K562 (cell line): ENCODE measurements around the gene ENDOU. TPM values are rescaled to one million over a fixed set of nuclear protein-coding genes. Genes with fewer than 3 reads are reported as not detected.

Experiments used
- ATAC-seq: fragments of 200-7000 bp; cut with Tn5 transposase; 3 replicates; pipeline ENCODE4 v1.9.1; 2020; ENCODE audit warnings: moderate library complexity
- BruUV-seq: library from RNA; stranded (reverse); fragments of 400-500 nt; replicated peaks from 2 replicates; lab custom pipeline; 2021; lab: Mats Ljungman, UMichigan
- CTCF ChIA-PET: fragments of 300-600 bp; formaldehyde crosslinking; extraction: SDS; loops from one replicate; lab custom pipeline; 2021; ENCODE audit warnings: low intra/inter-chr PET ratio; lab: Yijun Ruan, JAX
- POLR2A ChIA-PET: fragments of 300-600, 350-650 bp; sonication (Branson Sonifier 250); formaldehyde crosslinking; extraction: SDS; loops from one replicate; lab custom pipeline; 2021; ENCODE audit warnings: antibody characterized with exemption, inconsistent platforms; lab: Yijun Ruan, JAX
- DNase-seq, 4 experiments: peaks; one replicate each; pipeline versions ENCODE4 v3.0.0 to v3.0.0-alpha.2; 2011 to 2018; ENCODE audit warnings: low spot score in 3 of 4, mixed read lengths in 3 of 4; ENCODE audit errors: extremely low read depth in 1 of 4
- FAIRE-seq: peaks from 2 replicates; lab custom pipeline; 2011; peaks lifted over from hg19 to GRCh38; lab: Jason Lieb, UNC
- H2AFZ ChIP-seq: 2 replicates; pipeline ENCODE4 v1.6.0; 2011; ENCODE audit warnings: low read depth, low read length, control low read depth, inconsistent platforms
- H3K27ac ChIP-seq: fragments of 200-600 bp; 3 replicates; pipeline ENCODE4 v1.8.0; 2011; ENCODE audit warnings: low read depth, mild to moderate bottlenecking, control low read depth, inconsistent platforms, low read length, moderate library complexity, mixed read lengths; ENCODE audit errors: extremely low read depth
- H3K27me3 ChIP-seq, 2 experiments: fragments of 300-600 bp in 1 of 2; 2 replicates in 1 of 2; 3 replicates in 1 of 2; pipeline versions ENCODE4 v1.6.0 to v1.8.0; 2011; ENCODE audit warnings: inconsistent platforms in 2 of 2, low read length in 2 of 2, mild to moderate bottlenecking in 1 of 2, mixed read lengths in 1 of 2, moderate library complexity in 1 of 2; ENCODE audit not compliant: control insufficient read depth in 2 of 2, insufficient read depth in 2 of 2
- H3K36me3 ChIP-seq: fragments of 300-600 bp; 3 replicates; pipeline ENCODE4 v1.8.0; 2011; ENCODE audit warnings: mild to moderate bottlenecking, low read length, inconsistent platforms; ENCODE audit not compliant: control insufficient read depth, insufficient read depth
- H3K4me1 ChIP-seq, 2 experiments: fragments of 200-600 bp in 1 of 2; replicated peaks in 1 of 2; 2 replicates in 1 of 2; 3 replicates in 1 of 2; pipeline versions ENCODE4 v1.5.1 to v1.8.0; 2011; ENCODE audit warnings: inconsistent platforms in 2 of 2, low read length in 2 of 2, mild to moderate bottlenecking in 1 of 2, mixed read lengths in 1 of 2, moderate library complexity in 1 of 2; ENCODE audit not compliant: control insufficient read depth in 2 of 2, insufficient read depth in 2 of 2
- H3K4me2 ChIP-seq: 2 replicates; pipeline ENCODE4 v1.6.1; 2011; ENCODE audit warnings: low read length, control low read depth, inconsistent platforms, mixed read lengths; ENCODE audit not compliant: insufficient read depth
- H3K4me3 ChIP-seq: fragments of 200-600 bp; sonication (generic), shearing (Covaris generic); 2 replicates; pipeline ENCODE4 v1.5.1; 2016; ENCODE audit warnings: control low read depth, inconsistent platforms
- H3K79me2 ChIP-seq: fragments of 200-600 bp; 3 replicates; pipeline ENCODE4 v1.8.0; 2011; ENCODE audit warnings: low read length, inconsistent platforms; ENCODE audit not compliant: control insufficient read depth, insufficient read depth
- H3K9ac ChIP-seq, 2 experiments: 2 replicates each; pipeline versions ENCODE4 v1.6.0 to v1.6.1; 2011; ENCODE audit warnings: low read depth in 2 of 2, low read length in 2 of 2, control low read depth in 1 of 2, inconsistent platforms in 1 of 2, mild to moderate bottlenecking in 1 of 2, mixed read lengths in 1 of 2; ENCODE audit not compliant: insufficient read depth in 1 of 2
- H3K9me1 ChIP-seq: one replicate; pipeline ENCODE4 v1.6.0; 2011; ENCODE audit warnings: inconsistent platforms, mild to moderate bottlenecking, low read length, moderate library complexity; ENCODE audit not compliant: control insufficient read depth, insufficient read depth
- H3K9me3 ChIP-seq: replicated peaks from 2 replicates; pipeline ENCODE4 v1.5.1; 2011; ENCODE audit warnings: low read depth, low read length, inconsistent platforms; ENCODE audit not compliant: control insufficient read depth, insufficient read depth
- H4K20me1 ChIP-seq: replicated peaks from 2 replicates; pipeline ENCODE4 v1.6.1; 2011; ENCODE audit warnings: low read length, inconsistent platforms, mixed read lengths; ENCODE audit not compliant: control insufficient read depth, insufficient read depth
- DEAF1 ChIP-seq: fragments of 450-650 bp; formaldehyde crosslinking; IDR thresholded peaks from 2 replicates; pipeline ENCODE4 v1.4.0; 2020; ENCODE audit warnings: mild to moderate bottlenecking, moderate library complexity
- IRF1 ChIP-seq: sonication (generic); formaldehyde crosslinking; IDR thresholded peaks from 2 replicates; pipeline ENCODE4 v1.8.0; 2022; ENCODE audit warnings: missing genetic modification reagents, mild to moderate bottlenecking, borderline replicate concordance
- KLF13 ChIP-seq: fragments of 450-650 bp; IDR thresholded peaks from 2 replicates; pipeline ENCODE4 v1.6.1; 2016; ENCODE audit warnings: missing genetic modification characterization, low read depth, mild to moderate bottlenecking, missing compliant biosample characterization, moderate library complexity, borderline replicate concordance
- PKNOX1 ChIP-seq: fragments of 450-650 bp; IDR thresholded peaks from 2 replicates; pipeline ENCODE4 v1.6.1; 2016
- ZNF407 ChIP-seq: fragments of 450-650 bp; IDR thresholded peaks from 2 replicates; pipeline ENCODE4 v1.6.1; 2016; ENCODE audit warnings: low read depth
- WGBS: fragments of 100-300 bp; shearing (Covaris generic); methylation state at CpG from one replicate; pipeline ENCODE4 v1.1.6; 2016; ENCODE audit warnings: low coverage, mixed read lengths; ENCODE audit not compliant: insufficient coverage; ENCODE audit errors: missing lambda C conversion rate; 5-methylcytosine and 5-hydroxymethylcytosine counted together
- in situ Hi-C: fragments of 300-500 bp; cut with MboI; formaldehyde crosslinking; loops from 4 replicates; pipeline ENCODE4 v1.15.0; 2018; ENCODE audit warnings: inconsistent platforms, mixed read lengths
- intact Hi-C: fragments of 100-400 bp; cut with micrococcal nuclease; formaldehyde crosslinking; loops from 2 replicates; pipeline ENCODE4 v1.14.2; 2022
- polyA plus RNA-seq, 8 experiments: library from polyadenylated mRNA; depleted of rRNA in 4 of 8; stranded (reverse) in 5 of 8; unstranded in 3 of 8; fragments of >200 nt; fragmentation: Nextera tagmentation in 2 of 8; fragmentation: Illumina TruSeq in 1 of 8; extraction: Ambion mirVana in 2 of 8; extraction: Trizol in 1 of 8; gene quantifications; 2 replicates each; pipeline versions ENCODE4 v1.2.1 to v1.2.3, GENCODE V29; 2011 to 2014; ENCODE audit warnings: inconsistent platforms in 1 of 8, missing spikeins in 1 of 8
- total RNA-seq, 7 experiments: library from RNA; depleted of rRNA in 6 of 7; stranded (reverse); fragments of >200 nt in 6 of 7; fragmentation: Illumina TruSeq in 2 of 7; extraction: Trizol in 2 of 7; gene quantifications; 2 replicates each; pipeline versions ENCODE4 v1.2.1 to v1.2.3, GENCODE V29; 2011 to 2021; ENCODE audit warnings: low replicate concordance in 1 of 7

ENDOU gene
- total and polyA plus RNA-seq, 9 of the 15 experiments (the other 6 are each of a cell fraction or from before 2014, with no cell fraction given), result 0.03 TPM; not detected in 8

- no peak overlapping the region for H3K27ac ChIP-seq
- no peaks in the 10 kb centered on the region for H3K79me2 ChIP-seq
- no peaks in the 10 kb centered on the region for H3K36me3 ChIP-seq
- H3K9ac ChIP-seq, result peak overlapping the region in 1 of 2 experiments; percentile 41; a peak in 2 of 4 replicates
- H3K9me3 ChIP-seq, result no peaks in the 10 kb centered on the region
- WGBS, result 56% methylated on average over 16 of the region's 19 CpGs
- DNase-seq, result peak; percentile 59 to 83 (median 73)
- BruUV-seq, result no TSS peak
- peaks cover 32 to 56% of the 10 kb centered on the region in 2 experiments for H3K4me1 ChIP-seq
- peak overlapping the region; percentile 10; the same call in 1 of the 2 replicates for H3K4me2 ChIP-seq
- intact Hi-C loops (no loop called here), in situ Hi-C loops (no loop called here)
- CTCF ChIA-PET, result no interaction called here
- POLR2A ChIA-PET, result interaction anchor here (0.5 to 1.2 kb wide), 8 partner anchors 18 to 1082 kb away, joined by 3 read pairs; no protein-coding TSS in a partner anchor
- ATAC-seq, result peak; percentile 70
- H2AFZ ChIP-seq, result peak overlapping the region; percentile 64; the same call in 1 of the 2 replicates
- H3K4me3 ChIP-seq, result no peak overlapping the region
- no peaks in the 10 kb centered on the region for H4K20me1 ChIP-seq
- H3K27me3 ChIP-seq, result no peaks in the 10 kb centered on the region
- FAIRE-seq, result no peak
- H3K9me1 ChIP-seq, result no peaks in the 10 kb centered on the region
- TF ChIP-seq ZNF407 (no peak), PKNOX1 (peak; percentile 27; the same call in 1 of the 2 replicates), KLF13 (tag) (peak; percentile 70; the same call in 1 of the 2 replicates), DEAF1 (CRISPR knock-in tag) (no peak), IRF1 (CRISPR knock-in tag) (no peak)
These were observed 11.8 kb upstream of the ENDOU start for GRCh38 chr12:47736877-47737676.
